Activated CD4-positive, alpha-beta T cell treated with anti-CD3 and anti-CD28 coated beads, Interleukin-2, amount 50 U/mL, for 1 hour (primary cell): ENCODE data around the gene ELF2.
"Not testable (repeated sequence)": the region's sequence is repeated elsewhere in the genome, so short reads cannot be mapped to it uniquely, and the experiment has no call there.

Source experiments
- DNase-seq: peaks from one replicate; pipeline ENCODE4 v3.0.0-alpha.2; 2020

The ELF2 gene

DNA sequence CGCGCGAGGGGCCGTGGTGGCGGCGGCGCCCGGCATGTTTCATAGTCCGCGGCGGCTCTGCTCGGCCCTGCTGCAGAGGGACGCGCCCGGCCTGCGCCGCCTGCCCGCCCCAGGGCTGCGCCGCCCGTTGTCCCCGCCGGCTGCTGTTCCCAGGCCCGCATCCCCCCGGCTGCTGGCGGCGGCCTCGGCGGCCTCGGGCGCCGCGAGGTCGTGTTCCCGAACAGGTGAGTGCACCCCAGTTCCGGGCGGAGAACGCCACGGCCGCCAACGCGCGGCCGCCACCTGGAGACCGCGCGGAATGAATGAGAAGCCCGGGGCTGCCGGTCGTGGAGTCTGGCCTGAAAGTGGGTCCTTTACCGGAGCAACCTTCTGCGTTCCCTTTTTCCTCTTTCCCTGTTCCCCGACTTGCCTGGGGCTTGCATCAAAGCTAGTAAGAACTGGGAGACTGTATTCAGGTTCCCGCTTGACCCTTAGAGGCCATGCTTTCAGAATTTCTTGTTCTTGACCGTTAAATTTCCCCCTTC, 161.0 kb downstream of the ELF2 start:
- DNase-seq: peak; percentile 34

DNA sequence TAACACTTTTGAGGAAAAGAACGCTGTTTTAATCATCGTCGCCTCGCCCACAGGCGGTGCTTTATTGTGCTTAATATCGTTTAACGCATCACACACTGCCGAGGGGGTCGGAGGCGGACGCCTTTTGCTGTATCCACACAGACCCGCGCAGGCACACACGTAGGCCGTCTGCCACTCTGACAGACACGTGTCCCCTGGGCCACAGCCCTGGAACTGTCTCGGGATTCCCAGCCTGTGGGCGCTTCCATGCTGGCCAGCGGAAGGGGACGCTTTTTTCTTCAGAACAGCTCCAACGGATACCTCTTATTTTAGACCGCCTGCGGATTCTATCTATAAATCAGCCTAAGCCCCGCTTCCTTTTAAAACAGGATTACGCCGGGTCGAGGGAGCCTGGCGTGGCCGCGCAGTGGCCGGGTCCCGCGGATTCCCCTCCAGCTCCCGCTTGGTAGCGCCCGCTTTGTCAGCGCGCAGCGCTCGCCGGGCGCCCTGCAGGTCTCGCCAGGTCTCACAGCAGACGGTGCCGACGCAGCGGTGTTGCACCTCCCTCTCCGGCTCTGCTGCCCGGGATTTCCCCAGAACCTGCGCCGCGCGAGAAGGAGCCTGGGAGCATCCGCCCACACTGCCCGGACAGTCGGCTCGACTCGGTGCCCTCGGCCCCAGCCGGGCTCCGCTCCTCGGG, 161.6 kb downstream of the ELF2 start, which contains the start of gene NOCT:
Gene NOCT (plus strand): TSS at position 513 of the 679 bp plus-strand sequence. CDS start 201 bp downstream, outside the sequence.
- peak; percentile 90 for DNase-seq

DNA sequence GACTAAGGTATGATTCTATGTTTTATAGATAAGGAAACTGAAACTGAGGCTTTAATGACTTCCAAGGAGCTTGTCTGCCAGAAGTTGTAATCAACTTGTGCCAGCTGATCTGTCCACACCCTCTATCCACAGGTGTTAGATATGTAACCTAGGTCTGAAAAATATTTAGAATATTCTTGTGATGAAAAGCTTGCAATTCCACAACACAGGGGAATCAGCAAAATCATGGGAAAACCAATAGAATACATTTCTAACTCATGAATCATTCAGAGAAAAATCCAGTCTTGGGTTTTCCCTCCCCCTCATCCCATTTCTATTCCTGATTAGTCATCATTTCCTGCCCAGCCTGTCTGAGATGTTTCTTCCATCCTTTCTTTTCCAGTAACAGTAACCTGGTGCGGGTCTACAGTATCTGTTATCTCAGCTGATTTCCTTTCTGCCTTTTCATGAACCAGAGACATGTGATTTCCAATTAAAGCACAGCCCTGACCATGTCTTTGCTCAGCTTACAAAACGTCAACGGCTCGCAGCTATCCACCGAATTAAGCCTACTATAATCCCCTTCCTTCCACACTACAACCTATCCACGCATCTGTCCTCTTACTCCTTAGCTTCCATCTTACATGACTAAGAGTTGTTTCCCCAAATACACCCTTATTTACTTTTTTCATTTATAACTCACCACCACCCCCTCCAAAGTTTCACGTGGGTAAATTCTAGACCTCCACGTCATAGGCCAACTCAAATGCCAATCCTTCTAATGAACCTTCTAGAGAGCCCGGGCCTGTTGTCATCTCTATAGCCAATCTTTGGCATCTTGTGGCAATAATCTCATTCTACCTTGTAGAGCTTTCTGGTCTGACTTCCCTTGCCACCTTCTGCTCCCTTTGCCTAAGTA, 162.4 kb downstream of the ELF2 start:
- no peak for DNase-seq

DNA sequence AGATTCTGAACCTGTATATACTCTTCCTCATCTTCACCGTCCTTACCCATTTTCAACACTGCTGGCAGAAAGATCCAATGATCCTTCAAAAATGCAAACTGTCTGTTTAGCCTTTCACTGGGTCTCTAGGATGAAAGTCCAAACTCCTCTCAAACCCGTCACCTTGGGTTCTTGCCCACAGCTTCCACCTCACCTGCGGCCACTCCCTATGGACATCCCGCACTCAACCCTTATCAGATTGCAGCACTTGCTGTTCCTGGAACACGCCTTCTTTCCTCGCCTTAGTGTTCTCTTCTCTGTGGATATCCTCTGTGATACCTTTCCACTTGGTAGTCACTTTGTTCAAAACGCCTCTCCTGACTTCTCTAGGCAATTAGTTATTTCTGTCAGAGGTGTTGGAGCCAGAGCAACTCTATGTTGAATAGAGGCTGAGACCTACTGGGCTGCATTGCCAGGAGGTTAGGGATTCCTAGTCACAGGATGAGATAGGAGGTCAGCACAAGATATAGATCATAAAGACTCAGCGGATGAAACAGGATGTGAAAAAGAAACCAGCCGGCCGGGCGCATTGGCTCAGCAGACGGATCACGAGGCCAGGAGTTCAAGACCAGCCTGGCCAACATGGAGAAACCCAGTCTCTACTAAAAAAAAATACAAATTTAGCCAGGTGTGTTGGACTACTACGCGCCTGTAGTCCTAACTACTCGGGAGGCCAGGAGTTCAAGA, 165.6 kb downstream of the ELF2 start:
- no peak for DNase-seq

GRCh38 chr4:139009702-139010101, 167.3 kb downstream of the ELF2 start:
- DNase-seq: no peak

DNA sequence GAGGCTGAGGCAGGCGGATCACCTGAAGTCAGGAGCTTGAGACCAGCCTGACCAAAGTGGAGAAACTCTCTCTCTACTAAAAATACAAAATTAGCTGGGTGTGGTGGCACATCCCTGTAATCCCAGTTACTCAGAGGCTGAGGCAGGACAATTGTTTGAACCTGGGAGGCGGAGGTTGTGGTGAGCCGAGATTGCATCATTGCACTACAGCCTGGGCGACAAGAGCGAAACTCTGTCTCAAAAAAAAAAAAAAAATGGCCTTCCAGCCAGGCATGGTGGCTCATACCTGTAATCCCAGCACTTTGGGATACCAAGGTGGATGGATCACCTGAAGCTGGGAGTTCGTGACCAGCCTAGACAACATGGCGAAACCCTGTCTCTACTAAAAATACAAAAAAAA, 168.7 kb downstream of the ELF2 start:
- not testable (repeated sequence) for DNase-seq

DNA sequence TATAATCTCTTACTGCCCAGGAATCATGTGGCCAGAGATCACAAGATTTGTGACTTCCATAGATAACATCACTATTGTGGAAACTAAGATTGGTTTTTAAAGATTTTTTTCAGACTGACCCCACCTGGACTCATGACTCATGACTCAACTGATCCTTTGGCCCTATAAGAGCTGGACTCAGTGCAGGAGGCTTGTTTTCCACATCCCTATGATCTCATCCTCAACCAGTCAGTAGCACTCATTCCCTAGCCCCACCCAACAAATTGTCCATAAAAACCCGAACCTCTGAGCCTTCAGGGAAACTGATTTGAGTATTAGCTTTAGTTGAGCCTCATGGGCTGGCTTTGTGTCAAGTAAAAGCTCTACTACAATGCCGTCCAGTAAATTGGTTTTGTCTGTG, 169.4 kb downstream of the ELF2 start:
- no peak for DNase-seq
